Measurements from ENCODE around the gene CNBP. TPM values are rescaled to one million over a fixed set of nuclear protein-coding genes. Genes with fewer than 3 reads are reported as not detected.

Gene CNBP
- total and polyA plus RNA-seq, 12 donors, result 296 to 804 (median 454) TPM

DNA sequence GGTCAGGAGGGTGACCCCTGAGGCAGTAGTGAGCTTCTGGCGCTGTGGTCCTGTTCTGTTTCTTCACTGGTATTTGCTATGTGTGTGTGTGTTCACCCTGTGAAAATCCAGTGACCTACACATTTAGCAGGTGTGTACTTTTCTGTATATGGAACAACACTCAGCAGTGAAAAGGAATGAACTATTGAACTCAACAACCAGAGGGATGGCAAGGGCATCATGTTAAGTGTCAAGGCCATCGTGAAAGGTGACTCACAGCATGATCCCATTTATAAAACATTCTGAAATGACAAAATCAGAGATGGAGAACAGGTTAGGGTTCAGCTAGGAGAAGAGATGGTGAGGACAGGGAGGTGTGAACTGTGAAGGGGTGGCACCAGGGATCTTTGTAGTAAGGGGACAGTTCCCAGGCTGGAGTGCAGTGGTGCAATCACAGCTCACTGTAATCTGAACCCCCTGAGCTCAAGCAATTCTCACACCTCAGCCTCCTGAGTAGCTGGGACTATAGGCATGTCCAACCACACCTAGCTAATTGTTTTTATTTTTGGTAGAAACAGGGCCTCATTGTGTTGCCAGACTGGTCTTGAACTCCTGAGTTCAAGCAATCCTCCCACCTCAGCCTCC, 52.1 kb downstream of the CNBP start:
- TF ChIP-seq, protein P1, sequence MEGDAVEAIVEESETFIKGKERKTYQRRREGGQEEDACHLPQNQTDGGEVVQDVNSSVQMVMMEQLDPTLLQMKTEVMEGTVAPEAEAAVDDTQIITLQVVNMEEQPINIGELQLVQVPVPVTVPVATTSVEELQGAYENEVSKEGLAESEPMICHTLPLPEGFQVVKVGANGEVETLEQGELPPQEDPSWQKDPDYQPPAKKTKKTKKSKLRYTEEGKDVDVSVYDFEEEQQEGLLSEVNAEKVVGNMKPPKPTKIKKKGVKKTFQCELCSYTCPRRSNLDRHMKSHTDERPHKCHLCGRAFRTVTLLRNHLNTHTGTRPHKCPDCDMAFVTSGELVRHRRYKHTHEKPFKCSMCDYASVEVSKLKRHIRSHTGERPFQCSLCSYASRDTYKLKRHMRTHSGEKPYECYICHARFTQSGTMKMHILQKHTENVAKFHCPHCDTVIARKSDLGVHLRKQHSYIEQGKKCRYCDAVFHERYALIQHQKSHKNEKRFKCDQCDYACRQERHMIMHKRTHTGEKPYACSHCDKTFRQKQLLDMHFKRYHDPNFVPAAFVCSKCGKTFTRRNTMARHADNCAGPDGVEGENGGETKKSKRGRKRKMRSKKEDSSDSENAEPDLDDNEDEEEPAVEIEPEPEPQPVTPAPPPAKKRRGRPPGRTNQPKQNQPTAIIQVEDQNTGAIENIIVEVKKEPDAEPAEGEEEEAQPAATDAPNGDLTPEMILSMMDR (IDR thresholded peaks at IDR 0.05), result no peak
- no peak for TF ChIP-seq POLR2A (IDR thresholded peaks at IDR 0.05)
- peak in 1 of 7 donors; percentile 18 for DNase-seq
- H3K4me1 ChIP-seq (replicated peaks in 1 of 2), result peaks cover 0 to 6% of the 10 kb centered on the region in 2 donors
- H3K27ac ChIP-seq, result no peak overlapping the region
- intact Hi-C loops (cut with DNase I), result no loop called here
- 44 to 67% (median 64%) methylated on average over 2 of the region's 2 CpGs for WGBS, 4 donors
- no peaks in the 10 kb centered on the region for H3K9me3 ChIP-seq (replicated peaks in 1 of 3)
- H3K36me3 ChIP-seq (replicated peaks in 1 of 2), result peaks cover 0 to 84% of the 10 kb centered on the region in 2 donors
- no peak overlapping the region for H3K4me3 ChIP-seq
- no peaks in the 10 kb centered on the region for H3K27me3 ChIP-seq

DNA sequence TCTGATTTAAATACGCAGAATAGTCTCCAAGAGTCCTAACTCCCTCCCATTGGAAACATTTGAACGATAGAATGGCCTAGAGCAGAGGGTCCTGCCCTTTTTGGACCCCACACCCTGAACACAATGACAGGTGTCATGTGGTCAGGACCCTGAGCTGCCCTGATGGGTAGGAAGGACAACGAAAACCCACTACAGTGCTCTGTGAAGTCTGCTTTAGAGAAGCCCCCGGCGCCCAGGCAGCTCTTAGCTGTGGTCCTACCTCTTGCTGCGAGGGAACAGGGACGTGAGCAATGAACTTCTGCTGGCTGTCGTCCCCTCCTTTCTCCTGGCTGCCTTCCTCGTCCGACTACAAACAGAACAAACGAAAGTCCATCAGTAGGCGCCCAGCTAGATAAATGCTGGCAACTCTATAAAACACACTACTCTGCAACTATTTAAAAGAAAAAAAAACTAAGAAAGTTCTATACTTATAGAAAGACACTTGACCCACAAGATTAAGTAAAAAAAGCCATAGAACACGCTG, 53.3 kb downstream of the CNBP start:
- Histone ChIP-seq H3K27me3 (no peaks in the 10 kb centered on the region), H3K27ac (no peak overlapping the region), H3K9me3 (replicated peaks in 1 of 3) (no peaks in the 10 kb centered on the region), H3K36me3 (replicated peaks in 1 of 2) (peaks cover 0 to 77% of the 10 kb centered on the region in 2 donors), H3K4me3 (no peak overlapping the region), H3K4me1 (replicated peaks in 1 of 2) (peaks cover 0 to 6% of the 10 kb centered on the region in 2 donors)
- intact Hi-C loops (cut with DNase I), result no loop called here
- 90 to 94% (median 93%) methylated on average over 13 of the region's 13 CpGs for WGBS, 4 donors
- DNase-seq, result no peak
- TF ChIP-seq, protein P1 (IDR thresholded peaks at IDR 0.05), result no peak
- TF ChIP-seq POLR2A (IDR thresholded peaks at IDR 0.05), result no peak

DNA sequence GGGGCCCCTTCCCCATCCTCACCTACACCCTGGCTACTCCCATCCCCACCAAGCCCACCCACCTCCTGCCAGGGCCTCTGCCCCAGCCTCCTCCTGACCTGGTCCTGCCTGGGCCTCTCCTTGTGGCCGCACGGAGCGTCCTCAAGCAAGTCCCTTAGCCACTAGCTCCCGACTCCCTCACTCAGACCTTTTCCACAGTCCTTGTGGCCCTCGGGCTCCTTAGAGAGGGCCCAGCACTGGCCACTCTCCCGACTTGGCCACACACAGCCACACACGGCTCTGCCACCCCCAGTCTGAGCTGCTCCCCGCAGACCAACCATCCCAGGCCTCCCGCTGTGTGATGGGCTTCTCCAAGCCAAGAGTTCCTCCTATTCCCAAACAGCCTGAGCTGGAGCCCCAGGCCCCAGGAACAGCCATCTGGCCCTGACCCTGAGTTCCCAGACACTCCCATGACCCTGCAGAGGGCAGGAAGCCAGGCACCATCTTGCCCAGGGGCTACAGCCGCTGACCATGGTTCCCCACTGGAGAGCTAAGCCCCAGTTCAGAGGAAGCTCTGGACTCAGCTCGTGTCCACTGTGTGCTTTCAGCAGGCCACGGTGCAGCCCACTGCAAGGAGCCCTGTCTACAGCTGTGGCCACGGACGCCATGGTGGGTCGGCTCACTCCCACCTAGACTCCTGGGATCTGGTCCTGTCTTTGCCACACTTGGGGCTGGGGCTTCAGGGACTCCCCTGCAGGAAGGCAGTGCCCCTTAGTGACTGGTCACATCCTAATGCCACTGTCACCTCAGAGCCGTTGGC, 55.1 kb downstream of the CNBP start:
- WGBS, 4 donors, result 91 to 96% (median 94%) methylated on average over 12 to 16 of the region's 16 CpGs
- DNase-seq, result no peak
- H3K4me1 ChIP-seq (replicated peaks in 1 of 2), result peaks cover 0 to 6% of the 10 kb centered on the region in 2 donors
- TF ChIP-seq, protein P1 (IDR thresholded peaks at IDR 0.05), result no peak
- no peaks in the 10 kb centered on the region for H3K9me3 ChIP-seq (replicated peaks in 1 of 3)
- no peak overlapping the region for H3K4me3 ChIP-seq
- no peaks in the 10 kb centered on the region for H3K27me3 ChIP-seq
- intact Hi-C loops (cut with DNase I), result no loop called here
- H3K27ac ChIP-seq, result no peak overlapping the region
- H3K36me3 ChIP-seq (replicated peaks in 1 of 2), result peaks cover 0 to 59% of the 10 kb centered on the region in 2 donors

DNA sequence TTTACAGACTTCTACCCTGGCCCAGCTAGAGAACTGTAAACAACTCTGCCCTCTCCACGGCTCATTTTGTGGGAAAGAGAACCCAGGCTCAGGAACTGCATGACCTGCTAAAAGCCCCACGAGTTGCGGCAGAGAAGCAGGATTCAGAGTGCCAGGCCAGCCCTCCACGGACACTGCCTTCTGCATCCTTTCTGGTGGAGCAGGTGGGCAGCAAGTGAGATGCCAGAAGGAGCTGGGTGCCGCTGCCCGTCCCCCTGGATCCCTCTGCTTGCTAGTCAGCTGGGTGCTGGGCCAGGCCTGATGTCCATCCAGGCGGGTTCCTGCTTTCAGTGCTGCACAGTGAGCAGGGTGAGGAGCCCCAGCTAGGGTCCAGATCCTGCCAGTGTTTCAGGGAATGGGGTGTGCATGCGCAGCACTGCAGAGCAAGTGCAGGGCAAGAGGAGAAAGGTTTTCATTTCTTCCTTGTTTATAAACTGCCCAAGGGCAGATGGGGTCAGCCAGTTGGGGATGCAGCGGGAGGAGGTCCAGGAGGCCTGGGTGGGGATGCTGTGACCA, 56.9 kb downstream of the CNBP start:
- Histone ChIP-seq H3K27me3 (no peaks in the 10 kb centered on the region), H3K36me3 (replicated peaks in 1 of 2) (peaks cover 0 to 45% of the 10 kb centered on the region in 2 donors), H3K4me3 (no peak overlapping the region), H3K27ac (no peak overlapping the region), H3K9me3 (replicated peaks in 1 of 3) (no peaks in the 10 kb centered on the region), H3K4me1 (replicated peaks in 1 of 2) (peaks cover 0 to 5% of the 10 kb centered on the region in 2 donors)
- DNase-seq, result no peak
- 85 to 94% (median 88%) methylated on average over 4 to 9 of the region's 9 CpGs for WGBS, 4 donors
- no peak for TF ChIP-seq POLR2A (IDR thresholded peaks at IDR 0.05)
- TF ChIP-seq, protein P1 (IDR thresholded peaks at IDR 0.05), result no peak
- intact Hi-C loops (cut with DNase I), result no loop called here
